HS-5 (cell line): Measurements from ENCODE around the gene APOO.

ENCODE experiments used
- DNase-seq: peaks from one replicate; pipeline ENCODE4 v3.0.0-alpha.2; 2012; ENCODE audit warnings: low read depth

The APOO gene

DNA sequence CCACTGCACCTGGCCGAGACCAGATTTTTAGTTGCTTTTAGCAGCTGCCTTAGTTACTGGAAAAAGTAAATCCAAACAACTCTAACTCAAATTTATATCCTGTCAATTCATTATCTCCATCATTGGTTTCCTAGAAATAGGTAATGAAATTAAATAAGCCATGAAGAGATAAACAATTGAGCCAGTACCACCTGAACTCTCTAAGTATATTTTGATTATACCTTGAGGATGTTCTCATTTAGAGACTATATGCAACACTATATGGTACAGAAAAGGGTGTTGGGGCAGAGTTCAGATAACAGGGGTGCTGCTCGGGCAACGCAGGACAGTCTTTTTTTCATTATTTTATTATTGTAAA, 89.8 kb downstream of the APOO start:
- DNase-seq: no peak

DNA sequence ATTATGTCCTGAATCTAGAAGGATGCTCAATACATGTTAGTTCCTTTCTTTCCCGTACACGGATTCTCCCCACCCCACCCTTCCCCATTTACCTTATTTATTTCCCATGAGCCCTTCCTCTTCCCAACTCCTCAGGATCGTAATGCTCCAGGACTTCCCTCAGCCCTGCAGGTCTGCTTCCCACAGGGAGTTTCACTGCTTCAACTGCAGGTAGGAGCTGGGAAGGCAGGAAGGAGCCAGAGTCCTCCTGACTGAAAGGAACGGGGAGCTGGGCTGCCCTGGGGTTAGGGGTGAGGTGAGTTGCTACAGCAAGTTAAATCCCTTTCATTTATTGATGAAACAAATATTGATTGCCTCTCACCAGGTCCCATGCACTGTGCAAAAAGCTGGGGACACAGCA, 91.6 kb downstream of the APOO start:
- DNase-seq: no peak

DNA sequence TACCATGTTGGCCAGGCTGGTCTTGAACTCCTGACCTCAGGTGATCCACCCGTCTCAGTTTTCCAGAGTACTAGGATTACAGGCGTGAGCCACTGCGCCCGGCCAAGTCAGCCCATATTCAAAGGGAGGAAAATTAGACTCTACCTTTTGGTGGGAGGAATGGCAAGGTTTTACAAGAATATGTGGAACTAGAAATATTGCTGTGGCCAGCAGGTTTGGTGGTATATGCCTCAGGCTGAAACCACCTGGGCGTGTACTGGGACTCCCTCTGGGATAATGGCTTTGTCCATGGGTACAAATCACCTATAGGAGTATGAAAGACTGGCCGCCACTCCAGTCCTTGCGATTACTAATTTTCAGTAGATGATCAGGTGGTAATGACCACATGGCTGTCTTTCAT, 92.4 kb downstream of the APOO start:
- DNase-seq: no peak

DNA sequence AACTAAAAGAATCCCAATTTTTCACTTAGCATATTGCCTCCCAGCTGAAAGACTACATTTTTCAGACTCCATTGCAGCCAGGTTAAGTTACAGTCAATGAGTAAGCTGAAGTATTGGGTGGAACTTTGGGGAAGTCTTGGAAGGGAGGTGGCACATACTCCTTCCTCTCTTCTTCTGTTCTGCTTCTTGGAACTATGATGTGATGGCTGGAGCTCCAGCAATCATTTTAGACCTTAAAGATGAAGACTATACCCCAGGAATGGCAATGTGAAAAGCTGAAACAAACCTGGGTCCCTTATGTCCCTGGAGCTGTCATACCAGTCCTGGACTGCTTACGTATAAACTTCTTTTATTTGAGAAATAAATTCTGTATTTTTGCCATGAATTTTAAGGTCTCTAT, 93.9 kb downstream of the APOO start:
- no peak for DNase-seq

- DNase-seq: no peak
Observed at GRCh38 chrX:23811656-23812055, 96.1 kb downstream of the APOO start.

DNA sequence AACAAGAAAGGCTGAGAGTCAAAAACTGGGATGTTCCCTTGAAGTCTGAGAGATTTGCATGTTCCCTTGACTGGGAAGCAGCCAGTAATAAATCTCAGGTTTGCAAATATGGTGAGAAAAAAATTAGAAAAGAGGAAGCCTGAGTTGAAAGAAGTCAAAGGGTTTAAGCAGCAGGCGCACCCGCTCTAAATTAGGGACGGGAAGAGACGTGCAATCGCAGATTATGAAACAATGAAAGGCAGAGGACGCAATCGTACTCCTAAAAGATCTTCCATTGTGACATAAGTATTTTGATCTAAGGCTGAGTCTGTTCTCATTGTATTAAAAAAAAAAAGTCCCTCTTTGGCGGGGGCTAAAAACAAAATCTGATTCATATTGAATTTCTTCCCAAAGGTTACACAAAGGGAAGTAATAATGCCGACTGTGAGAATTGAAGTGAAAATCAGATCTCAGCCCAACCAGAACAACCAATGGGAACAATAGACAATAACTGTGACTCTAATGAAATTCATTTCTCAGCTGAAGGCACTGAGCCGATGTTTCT, 96.6 kb downstream of the APOO start:
- no peak for DNase-seq

GRCh38 chrX:23810279-23810678, 97.5 kb downstream of the APOO start:
- DNase-seq: no peak

DNA sequence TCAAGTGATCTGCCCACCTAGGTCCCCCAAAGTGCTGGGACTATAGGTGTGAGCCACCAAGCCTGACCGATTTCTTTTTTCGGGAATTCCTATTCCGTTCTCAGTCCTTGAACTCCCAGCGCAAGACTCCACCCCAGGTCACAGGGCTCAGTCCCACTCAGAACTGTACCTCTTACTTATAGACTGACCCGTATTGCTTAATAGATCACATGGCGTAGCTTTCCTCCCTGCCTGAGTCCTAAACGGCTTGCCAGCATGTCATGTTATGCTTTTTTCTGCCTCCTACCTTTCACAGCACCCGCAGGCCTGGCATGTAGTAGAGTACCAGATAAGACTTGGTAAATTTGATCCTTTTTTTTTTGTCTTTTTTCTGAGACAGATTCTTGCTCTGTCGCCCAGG, 102.3 kb downstream of the APOO start:
- no peak for DNase-seq

GRCh38 chrX:23804578-23804977, 103.2 kb downstream of the APOO start:
- DNase-seq: no peak

DNA sequence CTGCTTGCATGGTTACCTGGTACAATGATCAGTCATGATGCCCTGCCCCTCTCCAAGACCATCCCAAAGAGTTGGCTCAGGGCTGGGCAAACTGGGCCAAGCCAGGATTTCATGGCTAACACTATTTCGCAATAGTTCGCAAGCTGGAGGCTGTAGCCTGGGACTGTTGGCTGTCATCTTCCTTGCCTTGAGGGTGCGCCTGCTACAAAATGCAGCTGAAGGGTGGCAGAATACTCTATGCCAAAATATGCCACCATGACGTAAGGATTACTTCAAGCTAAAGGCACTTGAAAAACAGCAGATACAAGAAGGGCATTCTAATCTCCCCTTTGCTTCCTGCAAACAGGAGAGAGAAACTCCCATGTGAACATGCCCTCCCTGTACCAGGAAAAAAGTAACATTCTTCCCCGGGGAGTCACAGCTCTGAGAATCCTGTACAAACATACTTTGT, 103.8 kb downstream of the APOO start:
- DNase-seq: no peak

- DNase-seq: no peak
Observed at GRCh38 chrX:23802431-23802830, 105.3 kb downstream of the APOO start.

- DNase-seq: no peak
Observed at GRCh38 chrX:23799469-23800065, 108.2 kb downstream of the APOO start.

DNA sequence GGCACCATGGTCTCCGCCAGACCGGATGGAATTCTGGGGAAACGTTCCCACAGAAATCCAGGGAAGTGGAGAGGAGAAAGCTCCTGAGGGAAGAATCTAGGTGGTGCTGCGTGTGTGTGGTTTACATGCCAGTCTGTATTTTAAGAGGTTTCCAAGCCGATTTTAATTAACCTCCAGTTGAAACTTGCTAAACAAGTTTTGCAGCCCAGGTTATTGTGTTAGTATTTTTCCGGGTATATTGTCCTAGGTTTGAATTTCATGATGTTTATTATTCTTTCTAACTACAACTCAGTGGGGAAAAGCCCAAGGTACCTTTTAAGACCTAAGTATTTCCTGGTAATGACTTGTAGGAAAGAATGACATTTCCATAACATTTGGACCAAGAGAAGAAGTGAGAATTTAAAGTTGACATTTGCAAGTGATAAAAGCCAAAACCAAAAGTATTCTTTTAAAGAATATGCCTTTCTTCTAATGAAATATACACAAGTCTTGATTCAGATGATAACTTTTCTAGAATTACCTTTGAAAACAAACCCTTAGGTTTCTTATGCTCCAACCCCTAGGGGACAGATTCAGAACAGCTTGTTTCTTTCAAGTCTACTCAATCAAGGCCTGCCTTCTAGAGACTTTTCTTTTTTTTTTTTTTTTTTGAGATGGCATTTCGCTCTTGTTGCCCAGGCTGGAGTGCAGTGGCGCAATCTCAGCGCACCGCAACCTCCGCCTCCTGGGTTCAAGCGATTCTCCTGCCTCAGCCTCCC, 110.2 kb downstream of the APOO start:
- no peak for DNase-seq

GRCh38 chrX:23795221-23795620, 112.5 kb downstream of the APOO start:
- no peak for DNase-seq

DNA sequence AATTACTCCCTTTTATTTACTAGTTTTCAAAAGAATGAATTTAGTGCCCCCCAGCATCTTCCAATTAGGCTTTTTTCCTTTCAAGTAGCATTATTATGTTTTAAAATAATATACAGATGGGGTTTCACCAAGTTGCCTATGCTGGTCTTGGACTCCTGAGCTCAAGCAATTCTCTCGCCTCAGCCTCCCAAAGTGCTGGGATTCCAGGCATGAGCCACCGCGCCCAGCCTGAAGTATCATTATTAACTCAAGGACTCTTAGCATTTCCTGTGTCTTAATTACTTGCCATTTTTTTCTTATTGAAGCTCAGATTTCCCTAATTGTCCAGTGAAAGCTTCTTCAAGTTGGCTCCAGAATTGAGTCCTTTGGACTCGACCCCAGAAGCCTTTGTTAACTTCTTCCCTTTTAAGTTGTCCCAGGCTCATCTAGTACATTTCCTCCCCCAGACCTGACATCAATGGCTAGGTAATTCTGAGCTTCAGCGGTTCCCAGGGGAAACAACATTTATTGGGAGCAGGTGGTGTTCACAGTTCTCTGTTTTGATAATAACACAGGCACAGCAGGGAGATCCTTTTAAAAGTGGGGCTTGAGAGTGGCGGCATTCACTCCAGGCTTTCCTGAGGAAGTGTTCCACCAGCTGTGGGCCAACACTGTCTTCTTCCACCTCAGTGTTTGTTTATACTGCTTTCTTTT, 114.7 kb downstream of the APOO start:
- no peak for DNase-seq

DNA sequence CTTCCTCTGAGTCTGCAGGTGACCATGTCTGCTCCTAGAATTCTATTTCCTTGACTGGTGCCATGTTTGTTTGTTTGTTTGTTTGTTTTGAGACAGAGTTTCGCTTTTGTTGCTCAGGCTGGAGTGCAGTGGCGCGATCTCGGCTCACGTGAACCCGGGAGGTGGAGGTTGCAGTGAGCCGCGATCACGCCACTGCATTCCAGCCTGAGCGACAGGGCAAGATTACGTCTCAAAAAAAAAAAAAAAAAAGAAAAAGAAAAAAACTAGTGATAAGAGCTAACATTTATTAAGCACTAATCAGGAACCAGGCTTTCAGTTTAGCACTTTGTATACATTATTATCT, 117.6 kb downstream of the APOO start:
- no peak for DNase-seq

DNA sequence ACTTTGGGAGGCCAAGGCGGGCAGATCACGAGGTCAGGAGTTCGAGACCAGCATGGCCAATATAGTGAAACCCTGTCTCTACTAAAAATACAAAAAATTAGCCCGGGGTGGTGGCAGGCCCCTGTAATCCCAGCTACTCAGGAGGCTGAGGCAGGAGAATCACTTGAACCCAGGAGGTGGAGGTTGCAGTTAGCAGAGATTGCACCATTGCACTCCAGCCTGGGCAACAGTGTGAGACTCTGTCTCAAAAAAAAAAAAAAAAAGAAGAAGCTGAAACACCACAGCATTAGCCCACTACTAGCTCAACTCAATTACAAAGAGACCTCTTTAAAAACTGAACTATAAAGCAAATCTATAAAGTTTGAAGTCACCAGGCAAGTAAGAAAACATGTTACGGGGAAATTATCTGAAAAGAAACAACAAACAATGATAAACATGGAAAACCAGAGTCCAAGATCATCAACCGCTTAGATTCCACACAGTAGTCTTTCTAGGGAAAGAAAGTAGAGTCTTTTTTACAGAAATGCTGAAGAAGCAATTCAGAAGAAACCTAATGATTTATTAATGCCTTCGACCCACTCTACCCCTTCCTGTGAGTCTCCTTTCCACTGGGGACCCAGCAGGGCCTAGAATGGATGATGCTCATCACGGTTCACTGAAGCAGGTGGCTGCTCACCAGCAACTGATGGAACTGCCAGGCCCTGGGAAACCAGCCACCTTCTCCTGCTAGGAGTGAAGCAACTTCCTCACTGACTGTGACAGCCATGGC, 118.2 kb downstream of the APOO start:
- no peak for DNase-seq

GRCh38 chrX:23788946-23789345, 118.8 kb downstream of the APOO start:
- no peak for DNase-seq

- no peak for DNase-seq
Observed at GRCh38 chrX:23788521-23788920, 119.2 kb downstream of the APOO start.

DNA sequence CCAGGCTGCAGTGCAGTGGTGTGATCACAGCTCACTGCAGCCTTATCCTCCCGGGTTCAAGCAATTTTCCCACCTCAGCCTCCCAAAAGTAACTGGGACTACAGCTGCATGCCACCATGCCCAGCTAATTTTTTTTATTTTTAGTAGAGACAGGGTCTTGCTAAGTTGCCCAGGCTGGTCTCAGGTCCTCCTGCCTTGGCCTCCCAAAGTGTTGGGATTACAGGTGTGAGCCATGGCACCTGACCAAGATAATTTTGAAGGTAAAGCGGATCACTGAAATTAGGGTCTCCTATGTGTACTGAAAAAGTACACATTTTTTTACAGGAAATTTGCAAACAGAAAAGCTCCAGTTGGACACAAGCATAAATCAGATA, 120.0 kb downstream of the APOO start:
- DNase-seq: no peak

DNA sequence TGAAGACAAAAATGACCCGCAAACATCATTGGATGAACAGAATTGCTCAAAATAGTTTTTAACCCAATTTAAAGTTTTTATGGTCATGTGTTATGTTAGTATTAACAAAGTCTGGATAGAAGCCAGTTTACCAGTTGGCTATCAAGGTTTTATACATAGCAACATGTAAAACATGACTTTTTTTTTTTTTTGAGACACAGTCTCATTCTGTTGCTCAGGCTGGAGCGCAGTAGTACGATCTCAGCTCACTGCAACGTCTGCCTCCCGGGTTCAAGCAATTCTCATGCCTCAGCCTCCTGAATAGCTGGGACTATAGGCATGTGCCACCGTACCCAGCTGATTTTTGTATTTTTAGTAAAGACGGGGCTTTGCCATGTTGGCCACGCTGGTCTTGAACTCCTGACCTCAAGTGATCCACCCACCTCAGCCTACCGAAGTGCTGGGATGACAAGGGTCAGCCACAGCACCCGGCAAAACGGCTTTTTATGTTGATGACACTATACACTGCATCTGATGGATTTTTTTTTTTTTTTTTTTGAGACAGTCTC, 121.4 kb downstream of the APOO start:
- no peak for DNase-seq

DNA sequence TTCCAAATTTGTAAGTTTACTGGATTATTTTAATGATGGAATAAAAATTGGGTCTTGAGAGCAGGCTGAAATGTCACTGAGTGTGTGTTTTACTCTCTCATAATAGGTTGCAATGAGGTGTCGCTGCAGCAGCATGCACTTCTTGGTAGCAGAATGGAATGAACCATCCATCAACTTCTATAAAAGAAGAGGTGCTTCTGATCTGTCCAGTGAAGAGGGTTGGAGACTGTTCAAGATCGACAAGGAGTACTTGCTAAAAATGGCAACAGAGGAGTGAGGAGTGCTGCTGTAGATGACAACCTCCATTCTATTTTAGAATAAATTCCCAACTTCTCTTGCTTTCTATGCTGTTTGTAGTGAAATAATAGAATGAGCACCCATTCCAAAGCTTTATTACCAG, 122.2 kb downstream of the APOO start:
- DNase-seq: no peak
